ENCODE measurements around the gene PARK7.
"Not testable (repeated sequence)": the region's sequence is repeated elsewhere in the genome, so short reads cannot be mapped to it uniquely, and the experiment has no call there.

The PARK7 gene

DNA sequence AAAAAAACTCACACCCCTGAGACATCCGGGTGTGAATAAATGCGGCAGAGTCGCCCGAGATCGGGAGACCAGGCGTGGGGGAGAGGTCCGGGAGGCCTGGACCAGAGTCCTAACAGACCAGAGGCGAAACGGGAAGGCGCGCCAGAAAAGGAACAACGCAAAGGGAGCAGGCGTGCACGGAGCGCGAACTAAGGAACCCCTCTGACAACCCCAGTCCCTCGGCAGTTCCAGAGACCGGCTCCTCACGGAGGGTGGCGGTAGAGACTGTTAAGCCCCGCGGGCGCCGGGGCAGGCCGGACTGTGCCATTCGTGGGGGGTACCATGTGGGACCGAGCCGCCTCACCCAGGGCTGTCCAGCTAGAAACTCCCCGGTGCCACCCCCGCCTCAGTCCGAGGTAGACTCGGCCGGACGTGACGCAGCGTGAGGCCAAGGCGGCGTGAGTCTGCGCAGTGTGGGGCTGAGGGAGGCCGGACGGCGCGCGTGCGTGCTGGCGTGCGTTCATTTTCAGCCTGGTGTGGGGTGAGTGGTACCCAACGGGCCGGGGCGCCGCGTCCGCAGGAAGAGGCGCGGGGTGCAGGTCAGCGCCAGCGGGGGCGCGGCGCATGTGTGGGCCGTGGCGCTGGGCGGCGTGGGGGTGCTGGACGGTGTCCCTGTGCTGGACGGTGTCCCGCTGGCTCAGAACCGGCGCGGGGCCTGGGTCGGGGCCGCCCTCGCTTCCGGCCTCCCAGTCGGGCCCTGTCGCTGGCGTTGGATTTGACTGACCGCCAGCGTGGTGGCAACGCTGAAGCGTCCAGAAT is at the start of gene PARK7:
Gene PARK7, plus strand, starts transcription at position 496 of the 798 bp plus-strand sequence. CDS start 1,075 bp downstream, outside the sequence.
- DNase-seq (ENCODE audit: low read depth): peak; percentile 98

GRCh38 chr1:7912145-7912544 is 49.4 kb upstream of the PARK7 start:
- DNase-seq (ENCODE audit: low read depth): no peak

DNA sequence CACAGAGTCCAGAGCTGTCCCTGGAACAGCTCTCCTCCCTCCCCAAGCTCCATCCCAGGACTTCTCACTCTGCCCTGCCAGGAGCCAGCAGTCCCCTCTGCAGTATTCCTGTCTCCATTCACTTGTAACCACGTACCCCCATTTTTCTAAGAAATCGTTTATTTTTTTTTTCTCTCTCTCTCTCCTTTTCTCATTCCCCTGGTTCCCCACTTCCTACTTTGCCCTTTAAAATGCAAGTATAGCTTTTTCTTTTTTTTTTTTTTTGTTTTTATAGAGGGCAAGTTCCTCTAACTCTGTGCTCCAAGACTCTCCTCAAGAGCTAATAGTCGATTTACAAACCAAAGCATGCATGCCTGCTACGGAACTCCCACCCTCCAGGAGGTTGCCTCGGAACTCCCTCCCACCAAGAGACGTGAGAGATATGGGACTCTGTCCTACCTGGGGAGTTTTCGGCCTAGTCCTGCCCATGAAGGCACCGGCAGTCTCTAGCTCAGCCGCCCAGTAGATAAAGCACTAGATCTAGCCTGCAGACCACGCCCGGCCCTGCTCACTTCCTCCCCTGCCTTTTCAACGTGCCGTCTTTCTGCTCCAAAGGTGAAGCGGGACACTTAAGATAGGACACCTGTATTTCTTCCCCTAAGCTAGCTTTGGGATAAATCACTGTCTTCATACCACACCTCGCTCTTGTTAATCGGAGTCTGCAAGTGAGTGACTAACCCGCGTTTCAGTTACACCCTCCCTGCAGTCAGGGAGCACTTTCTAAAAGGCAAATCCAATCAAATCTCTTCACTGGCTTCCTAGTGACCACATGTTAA is 48.6 kb upstream of the PARK7 start:
- DNase-seq (ENCODE audit: low read depth): no peak

DNA sequence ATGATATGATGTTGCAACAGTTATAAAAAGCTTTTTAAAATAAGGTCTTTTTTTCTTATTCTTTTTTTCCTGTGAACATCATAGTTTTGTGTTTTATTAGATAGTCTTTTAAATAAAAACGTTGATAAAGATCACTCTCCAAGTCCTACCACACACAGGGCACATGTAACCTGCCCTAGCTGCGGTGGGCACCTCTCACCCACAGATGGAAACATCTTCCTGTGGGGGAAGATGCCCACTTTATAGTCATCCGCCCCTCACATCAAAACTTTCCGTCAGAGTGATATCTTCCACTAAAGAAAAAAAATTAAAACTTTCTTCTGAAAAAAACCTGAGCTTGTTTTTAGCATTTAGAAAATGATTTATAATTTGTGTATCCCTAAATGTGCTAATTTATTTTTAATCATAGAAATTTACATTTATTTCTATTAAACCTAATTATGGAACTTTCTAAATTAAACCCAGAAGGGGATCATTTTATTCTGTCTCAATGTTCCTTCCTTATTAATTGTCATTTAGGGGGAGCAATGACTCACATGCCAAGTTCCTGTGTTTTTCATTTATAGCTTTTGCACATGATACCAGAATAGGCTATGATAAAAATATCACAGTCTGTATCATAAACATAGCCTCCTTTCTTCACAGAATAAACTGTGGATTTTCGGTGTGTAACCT is 45.5 kb upstream of the PARK7 start:
- DNase-seq (ENCODE audit: low read depth): no peak

- DNase-seq (ENCODE audit: low read depth): no peak
These were observed 45.0 kb upstream of the PARK7 start for GRCh38 chr1:7916501-7916830.

GRCh38 chr1:7917971-7918370 is 43.5 kb upstream of the PARK7 start:
- not testable (repeated sequence) for DNase-seq (ENCODE audit: low read depth)

DNA sequence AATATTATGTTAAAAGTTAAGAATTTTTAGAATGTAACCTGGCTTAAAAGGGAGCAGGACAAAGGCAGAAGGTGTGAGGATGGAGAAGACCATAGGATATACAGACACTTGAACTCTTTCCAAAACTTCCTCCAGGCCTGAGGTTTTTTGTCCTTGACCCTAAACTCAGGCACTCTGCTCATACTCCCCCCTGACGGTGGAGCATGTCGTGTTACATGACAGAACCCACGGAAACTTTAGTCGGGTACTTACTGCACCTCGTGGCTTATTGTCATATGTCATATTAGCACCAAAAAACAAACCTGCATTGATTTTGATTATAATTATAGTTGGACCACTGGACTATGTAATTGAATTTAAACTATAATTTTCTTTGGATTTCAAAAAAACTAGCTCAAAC is 41.6 kb upstream of the PARK7 start:
- DNase-seq (ENCODE audit: low read depth): no peak

- peak; percentile 17 for DNase-seq (ENCODE audit: low read depth)
These were observed 39.7 kb upstream of the PARK7 start for GRCh38 chr1:7921796-7922195.

- peak; percentile 56 for DNase-seq (ENCODE audit: low read depth)
These were observed 39.2 kb upstream of the PARK7 start for GRCh38 chr1:7922301-7922700.

- not testable (repeated sequence) for DNase-seq (ENCODE audit: low read depth)
These were observed 34.5 kb upstream of the PARK7 start for GRCh38 chr1:7927061-7927460.

- DNase-seq (ENCODE audit: low read depth): no peak
These were observed 33.3 kb upstream of the PARK7 start for GRCh38 chr1:7928247-7928646.

DNA sequence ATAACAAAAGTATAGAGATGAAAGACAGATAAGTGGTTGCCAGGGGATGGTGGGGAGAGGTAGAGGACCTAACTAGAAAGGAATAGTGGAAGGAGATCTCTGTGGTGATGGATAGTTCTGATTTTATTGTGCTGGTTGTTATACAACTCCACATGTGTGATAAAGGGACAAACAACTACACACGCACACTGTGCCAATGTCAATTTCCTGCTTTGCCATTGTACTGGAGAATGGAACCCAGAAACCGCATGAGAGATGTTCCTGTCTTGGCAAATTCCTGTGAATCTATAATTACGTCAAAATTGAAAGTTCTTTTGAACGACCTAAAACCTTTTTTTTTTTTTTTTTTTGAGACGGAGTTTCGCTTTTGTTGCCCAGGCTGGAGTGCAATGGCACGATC is 31.9 kb upstream of the PARK7 start:
- no peak for DNase-seq (ENCODE audit: low read depth)

- DNase-seq (ENCODE audit: low read depth): no peak
These were observed 30.7 kb upstream of the PARK7 start for GRCh38 chr1:7930645-7931445.

DNA sequence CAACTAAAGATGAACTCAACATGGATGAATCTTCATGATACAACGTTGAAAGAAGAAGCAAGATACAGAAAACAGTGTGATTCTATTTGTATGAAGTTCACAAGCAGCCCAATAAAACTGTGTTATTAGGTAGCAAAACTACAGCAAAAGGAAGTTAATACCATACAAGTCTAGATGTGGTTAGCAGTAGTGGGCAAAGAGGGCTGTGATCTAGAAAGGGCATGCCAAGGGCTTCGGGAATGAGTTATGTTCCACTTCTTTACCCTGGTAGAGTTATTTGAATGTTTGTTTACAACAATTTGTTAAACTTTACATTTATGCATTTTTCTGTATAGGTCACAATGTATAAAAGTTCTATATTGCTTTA is 30.1 kb upstream of the PARK7 start:
- DNase-seq (ENCODE audit: low read depth): no peak

DNA sequence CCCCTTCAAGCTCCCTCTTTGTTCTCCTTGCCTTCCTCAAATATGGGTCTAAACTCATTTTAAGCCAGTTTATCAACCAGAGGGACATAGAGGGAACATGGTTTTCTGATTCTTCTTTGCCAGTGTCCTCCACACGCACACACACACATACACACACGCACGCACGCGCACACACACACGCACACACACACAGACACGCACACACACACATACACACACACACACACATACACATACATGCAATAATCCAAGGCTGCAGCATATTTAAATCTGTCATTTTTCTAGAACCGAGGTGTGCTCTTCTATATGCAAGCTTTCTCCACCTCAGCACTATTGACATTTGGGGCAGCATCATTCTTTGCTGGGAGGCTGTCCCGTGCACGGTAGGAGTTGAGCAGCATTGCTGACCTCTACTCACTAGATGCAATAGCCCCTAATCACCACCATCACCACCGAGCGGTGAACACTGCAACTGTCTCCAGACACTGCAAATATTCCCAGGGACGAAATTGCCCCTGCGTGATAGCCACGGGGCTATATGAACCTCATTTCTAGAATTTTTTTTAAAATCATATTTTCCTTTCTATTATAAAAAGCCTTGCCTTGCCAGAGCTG is 28.9 kb upstream of the PARK7 start:
- DNase-seq (ENCODE audit: low read depth): no peak

DNA sequence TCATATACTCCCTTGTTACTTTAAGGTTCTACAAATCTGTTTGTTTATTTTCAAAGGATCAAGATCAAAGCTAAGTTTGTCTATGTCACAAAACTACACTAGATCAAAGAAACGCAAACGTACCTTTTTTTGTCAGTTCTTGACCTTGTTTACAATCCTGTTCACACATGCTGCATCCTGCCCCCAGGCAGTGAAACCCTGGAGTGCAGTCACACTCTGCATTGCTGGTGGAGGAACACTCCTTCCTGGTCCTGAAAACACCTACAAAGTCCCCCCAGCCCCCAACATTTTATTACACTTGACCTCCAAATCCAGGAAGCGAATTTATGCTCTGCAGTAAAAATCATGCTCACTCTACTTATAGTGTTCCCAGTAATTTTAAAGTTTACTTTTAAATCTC is 23.4 kb upstream of the PARK7 start:
- DNase-seq (ENCODE audit: low read depth): no peak

GRCh38 chr1:7940034-7940433 is 21.5 kb upstream of the PARK7 start:
- DNase-seq (ENCODE audit: low read depth): no peak

DNA sequence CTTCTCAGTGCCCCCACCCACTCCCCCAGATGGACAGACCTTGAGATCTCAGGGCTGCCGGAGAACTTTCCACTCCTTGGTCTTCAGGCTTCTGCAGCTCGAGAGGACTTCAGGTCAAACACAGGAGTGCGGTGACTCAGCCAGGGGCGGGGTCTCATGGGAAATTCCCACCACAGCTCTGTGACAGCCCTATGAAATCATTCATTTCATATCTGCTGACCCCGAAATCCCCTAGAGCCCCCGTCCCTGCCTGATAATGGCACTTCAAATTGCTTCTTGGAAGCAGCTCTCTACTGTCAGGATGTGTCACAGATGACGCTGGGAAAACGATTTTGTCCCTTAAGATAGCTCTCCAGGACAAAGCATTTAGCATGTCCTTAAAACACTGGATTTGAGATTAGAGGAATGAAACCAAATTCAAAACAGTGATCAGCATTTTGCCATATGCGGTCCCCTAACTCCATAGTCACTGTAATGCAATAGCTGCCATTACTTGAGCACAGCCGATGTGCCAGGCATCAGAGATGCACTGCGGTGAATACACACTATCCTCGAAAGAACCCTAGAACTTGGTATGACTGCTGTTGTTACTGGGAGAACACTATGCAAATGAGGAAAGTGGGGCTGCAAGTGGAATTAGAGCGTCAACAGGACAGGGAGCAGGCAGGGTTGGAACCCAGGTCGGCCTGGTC is 20.6 kb upstream of the PARK7 start, which contains the start of gene TNFRSF9:
Gene TNFRSF9, minus strand, starts transcription at position 95 of the 692 bp plus-strand sequence. CDS start 845 bp downstream, outside the sequence.
- no peak for DNase-seq (ENCODE audit: low read depth)

GRCh38 chr1:7941437-7941793 is 20.1 kb upstream of the PARK7 start:
- peak; percentile 38 for DNase-seq (ENCODE audit: low read depth)

DNA sequence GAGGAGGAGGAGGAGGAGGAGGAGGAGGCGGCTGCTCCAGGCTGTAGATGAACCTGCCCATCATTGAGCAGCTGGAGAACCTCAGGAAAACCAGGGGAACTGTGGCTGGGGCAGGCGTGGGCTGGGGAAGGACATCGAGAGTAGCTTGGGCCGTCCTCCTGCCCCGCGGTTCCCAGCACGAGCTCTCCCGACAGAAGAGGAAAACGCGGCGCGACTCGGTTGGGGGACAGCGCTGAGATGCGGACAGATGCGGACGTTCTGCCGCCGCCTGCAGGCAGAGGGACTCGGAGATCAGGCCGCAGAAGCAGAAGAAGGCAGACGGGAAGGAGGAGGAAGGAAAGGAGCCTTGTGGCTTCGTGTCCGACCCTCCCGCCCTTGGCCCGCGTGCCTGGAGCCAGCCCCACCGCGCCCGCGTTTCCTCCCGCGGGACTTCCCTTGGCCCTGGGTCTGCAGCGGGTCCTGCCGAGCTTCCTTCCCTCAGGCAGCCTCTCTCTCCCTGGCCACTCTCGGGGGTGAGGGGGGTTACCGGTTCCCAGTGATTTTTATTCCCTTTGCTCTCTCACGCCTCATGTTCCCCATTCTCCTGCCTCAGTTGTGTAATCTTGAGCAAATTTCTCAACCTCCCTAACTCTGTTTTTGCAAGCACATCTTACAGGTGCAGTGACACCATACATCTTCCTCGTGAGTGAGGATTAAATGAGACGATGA is 19.1 kb upstream of the PARK7 start:
- peak; percentile 63 for DNase-seq (ENCODE audit: low read depth)
